DMS 273 treated with DMSO at 0.1 percent for 48 hours (cell line): Measurements from ENCODE around the gene COL21A1.

Experiments used
- DNase-seq: peaks from one replicate; lab custom pipeline; 2025; lab: John Stamatoyannopoulos, UW

The COL21A1 gene

GRCh38 chr6:56188429-56188828 lies 59.0 kb downstream of the COL21A1 start:
- no peak for DNase-seq

- no peak for DNase-seq
Observed at GRCh38 chr6:56187686-56188085, 59.7 kb downstream of the COL21A1 start.

GRCh38 chr6:56176741-56177140 lies 70.6 kb downstream of the COL21A1 start:
- no peak for DNase-seq

- DNase-seq, result no peak
Observed at GRCh38 chr6:56173228-56173627, 74.2 kb downstream of the COL21A1 start.

- no peak for DNase-seq
Observed at GRCh38 chr6:56172144-56172543, 75.2 kb downstream of the COL21A1 start.

- no peak for DNase-seq
Observed at GRCh38 chr6:56169366-56169765, 78.0 kb downstream of the COL21A1 start.

GRCh38 chr6:56168596-56168995 lies 78.8 kb downstream of the COL21A1 start:
- DNase-seq, result no peak

GRCh38 chr6:56162081-56162480 lies 85.3 kb downstream of the COL21A1 start:
- no peak for DNase-seq

- no peak for DNase-seq
Observed at GRCh38 chr6:56160489-56160888, 86.9 kb downstream of the COL21A1 start.

- DNase-seq, result no peak
Observed at GRCh38 chr6:56158571-56158970, 88.8 kb downstream of the COL21A1 start.

GRCh38 chr6:56156643-56157042 lies 90.7 kb downstream of the COL21A1 start:
- no peak for DNase-seq

- no peak for DNase-seq
Observed at GRCh38 chr6:56155634-56156141, 91.7 kb downstream of the COL21A1 start.

GRCh38 chr6:56154076-56154475 lies 93.3 kb downstream of the COL21A1 start:
- no peak for DNase-seq

- no peak for DNase-seq
Observed at GRCh38 chr6:56152611-56153010, 94.8 kb downstream of the COL21A1 start.

- no peak for DNase-seq
Observed at GRCh38 chr6:56151609-56152224, 95.7 kb downstream of the COL21A1 start.

GRCh38 chr6:56148488-56149186 lies 98.7 kb downstream of the COL21A1 start:
- no peak for DNase-seq

- no peak for DNase-seq
Observed at GRCh38 chr6:56147766-56148165, 99.6 kb downstream of the COL21A1 start.

GRCh38 chr6:56146086-56146485 lies 101.3 kb downstream of the COL21A1 start:
- DNase-seq, result no peak

- DNase-seq, result no peak
Observed at GRCh38 chr6:56145616-56146015, 101.8 kb downstream of the COL21A1 start.

- DNase-seq, result no peak
Observed at GRCh38 chr6:56144538-56145324, 102.6 kb downstream of the COL21A1 start.

- no peak for DNase-seq
Observed at GRCh38 chr6:56143796-56144195, 103.6 kb downstream of the COL21A1 start.

GRCh38 chr6:56140090-56140489 lies 107.3 kb downstream of the COL21A1 start:
- no peak for DNase-seq

- no peak for DNase-seq
Observed at GRCh38 chr6:56115715-56116114, 131.7 kb downstream of the COL21A1 start.
